ENCODE results near the gene TCOF1.

Gene TCOF1

GRCh38 chr5:150313921-150314716 is 43.4 kb upstream of the TCOF1 start:
- no peak for DNase-seq (ENCODE audit: low read depth in 1 of 2, low spot score in 1 of 2)
- no peak for TF ChIP-seq CTCF (IDR thresholded peaks at IDR 0.05; ENCODE audit: insufficient read depth, low read length)
- TF ChIP-seq, protein P1, sequence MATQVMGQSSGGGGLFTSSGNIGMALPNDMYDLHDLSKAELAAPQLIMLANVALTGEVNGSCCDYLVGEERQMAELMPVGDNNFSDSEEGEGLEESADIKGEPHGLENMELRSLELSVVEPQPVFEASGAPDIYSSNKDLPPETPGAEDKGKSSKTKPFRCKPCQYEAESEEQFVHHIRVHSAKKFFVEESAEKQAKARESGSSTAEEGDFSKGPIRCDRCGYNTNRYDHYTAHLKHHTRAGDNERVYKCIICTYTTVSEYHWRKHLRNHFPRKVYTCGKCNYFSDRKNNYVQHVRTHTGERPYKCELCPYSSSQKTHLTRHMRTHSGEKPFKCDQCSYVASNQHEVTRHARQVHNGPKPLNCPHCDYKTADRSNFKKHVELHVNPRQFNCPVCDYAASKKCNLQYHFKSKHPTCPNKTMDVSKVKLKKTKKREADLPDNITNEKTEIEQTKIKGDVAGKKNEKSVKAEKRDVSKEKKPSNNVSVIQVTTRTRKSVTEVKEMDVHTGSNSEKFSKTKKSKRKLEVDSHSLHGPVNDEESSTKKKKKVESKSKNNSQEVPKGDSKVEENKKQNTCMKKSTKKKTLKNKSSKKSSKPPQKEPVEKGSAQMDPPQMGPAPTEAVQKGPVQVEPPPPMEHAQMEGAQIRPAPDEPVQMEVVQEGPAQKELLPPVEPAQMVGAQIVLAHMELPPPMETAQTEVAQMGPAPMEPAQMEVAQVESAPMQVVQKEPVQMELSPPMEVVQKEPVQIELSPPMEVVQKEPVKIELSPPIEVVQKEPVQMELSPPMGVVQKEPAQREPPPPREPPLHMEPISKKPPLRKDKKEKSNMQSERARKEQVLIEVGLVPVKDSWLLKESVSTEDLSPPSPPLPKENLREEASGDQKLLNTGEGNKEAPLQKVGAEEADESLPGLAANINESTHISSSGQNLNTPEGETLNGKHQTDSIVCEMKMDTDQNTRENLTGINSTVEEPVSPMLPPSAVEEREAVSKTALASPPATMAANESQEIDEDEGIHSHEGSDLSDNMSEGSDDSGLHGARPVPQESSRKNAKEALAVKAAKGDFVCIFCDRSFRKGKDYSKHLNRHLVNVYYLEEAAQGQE (IDR thresholded peaks at IDR 0.05; ENCODE audit: insufficient replicate concordance, low read depth), result no peak
- no peak for TF ChIP-seq POLR2AphosphoS5 (IDR thresholded peaks at IDR 0.05; ENCODE audit: low read depth)
- TF ChIP-seq GABPA (IDR thresholded peaks at IDR 0.05; ENCODE audit: low read depth), result no peak
- H3K27me3 ChIP-seq (ENCODE audit: insufficient read depth, poor library complexity, severe bottlenecking), result no peaks in the 10 kb centered on the region
- no peak overlapping the region for H3K27ac ChIP-seq (replicated peaks)
- no peak overlapping the region for H3K4me3 ChIP-seq (replicated peaks; ENCODE audit: insufficient read depth, low read length)

- TF ChIP-seq, protein P1 (IDR thresholded peaks at IDR 0.05; ENCODE audit: insufficient replicate concordance, low read depth), result no peak
- TF ChIP-seq SPI1 (IDR thresholded peaks at IDR 0.05; ENCODE audit: borderline replicate concordance, low read depth) (no peak), GABPA (IDR thresholded peaks at IDR 0.05; ENCODE audit: low read depth) (no peak), POLR2AphosphoS5 (IDR thresholded peaks at IDR 0.05; ENCODE audit: low read depth) (no peak), CTCF (IDR thresholded peaks at IDR 0.05; ENCODE audit: insufficient read depth, low read length) (no peak)
- no peaks in the 10 kb centered on the region for H3K27me3 ChIP-seq (ENCODE audit: insufficient read depth, poor library complexity, severe bottlenecking)
- H3K27ac ChIP-seq (replicated peaks), result no peak overlapping the region
- no peak for DNase-seq (ENCODE audit: low read depth in 1 of 2, low spot score in 1 of 2)
- H3K4me3 ChIP-seq (replicated peaks; ENCODE audit: insufficient read depth, low read length), result no peak overlapping the region
These were observed 42.3 kb upstream of the TCOF1 start for GRCh38 chr5:150315245-150315644.

GRCh38 chr5:150316320-150316719 is 41.2 kb upstream of the TCOF1 start:
- Histone ChIP-seq H3K27me3 (ENCODE audit: insufficient read depth, poor library complexity, severe bottlenecking) (no peaks in the 10 kb centered on the region), H3K4me3 (replicated peaks; ENCODE audit: insufficient read depth, low read length) (no peak overlapping the region), H3K27ac (replicated peaks) (no peak overlapping the region)
- no peak for DNase-seq (ENCODE audit: low read depth in 1 of 2, low spot score in 1 of 2)
- TF ChIP-seq CTCF (IDR thresholded peaks at IDR 0.05; ENCODE audit: insufficient read depth, low read length) (no peak), GABPA (IDR thresholded peaks at IDR 0.05; ENCODE audit: low read depth) (no peak), POLR2AphosphoS5 (IDR thresholded peaks at IDR 0.05; ENCODE audit: low read depth) (no peak), SPI1 (IDR thresholded peaks at IDR 0.05; ENCODE audit: borderline replicate concordance, low read depth) (no peak)
- TF ChIP-seq, protein P1 (IDR thresholded peaks at IDR 0.05; ENCODE audit: insufficient replicate concordance, low read depth), result no peak
